HPDE6-E6E7 (cell line): ENCODE results near the gene ITPKB.

ENCODE experiments used
- DNase-seq: peaks from one replicate; pipeline ENCODE4 v3.0.0; 2011; ENCODE audit warnings: missing footprints; ENCODE audit errors: extremely low spot score

ITPKB gene

DNA sequence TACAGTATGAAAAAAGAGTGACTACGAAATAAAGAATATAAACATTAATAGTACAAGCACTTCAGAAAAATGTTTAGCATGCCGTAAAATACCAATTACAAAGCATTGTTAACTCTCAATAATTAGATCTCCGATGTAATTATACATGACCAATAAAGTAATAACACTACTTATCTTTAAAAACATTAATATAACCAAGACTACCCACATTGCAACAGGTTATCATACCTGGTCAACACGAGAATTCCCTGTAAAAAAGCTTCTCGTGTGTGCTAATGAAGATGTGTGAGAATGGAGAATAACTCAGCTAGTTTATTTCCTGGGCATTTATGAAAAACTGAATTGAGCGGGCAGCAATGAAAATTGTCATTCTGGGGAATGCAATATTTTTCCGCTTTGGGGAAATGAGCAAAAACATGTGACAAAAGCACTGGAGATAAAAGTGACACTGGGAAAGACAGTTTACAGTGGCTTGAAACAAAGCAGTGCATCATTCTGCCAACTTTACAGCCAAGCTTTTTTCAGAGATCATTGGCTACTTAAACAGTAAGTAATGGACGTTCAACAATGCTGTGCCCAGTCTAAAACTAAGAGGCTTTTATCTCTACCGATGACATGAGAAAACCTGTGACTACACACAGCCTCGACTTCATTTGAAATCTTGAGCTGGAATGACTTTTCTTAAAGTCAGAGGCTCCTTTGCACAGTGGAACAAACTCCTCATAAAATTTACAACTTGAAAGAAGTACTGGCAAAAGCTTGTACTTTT, 34.7 kb downstream of the ITPKB start:
- no peak for DNase-seq

DNA sequence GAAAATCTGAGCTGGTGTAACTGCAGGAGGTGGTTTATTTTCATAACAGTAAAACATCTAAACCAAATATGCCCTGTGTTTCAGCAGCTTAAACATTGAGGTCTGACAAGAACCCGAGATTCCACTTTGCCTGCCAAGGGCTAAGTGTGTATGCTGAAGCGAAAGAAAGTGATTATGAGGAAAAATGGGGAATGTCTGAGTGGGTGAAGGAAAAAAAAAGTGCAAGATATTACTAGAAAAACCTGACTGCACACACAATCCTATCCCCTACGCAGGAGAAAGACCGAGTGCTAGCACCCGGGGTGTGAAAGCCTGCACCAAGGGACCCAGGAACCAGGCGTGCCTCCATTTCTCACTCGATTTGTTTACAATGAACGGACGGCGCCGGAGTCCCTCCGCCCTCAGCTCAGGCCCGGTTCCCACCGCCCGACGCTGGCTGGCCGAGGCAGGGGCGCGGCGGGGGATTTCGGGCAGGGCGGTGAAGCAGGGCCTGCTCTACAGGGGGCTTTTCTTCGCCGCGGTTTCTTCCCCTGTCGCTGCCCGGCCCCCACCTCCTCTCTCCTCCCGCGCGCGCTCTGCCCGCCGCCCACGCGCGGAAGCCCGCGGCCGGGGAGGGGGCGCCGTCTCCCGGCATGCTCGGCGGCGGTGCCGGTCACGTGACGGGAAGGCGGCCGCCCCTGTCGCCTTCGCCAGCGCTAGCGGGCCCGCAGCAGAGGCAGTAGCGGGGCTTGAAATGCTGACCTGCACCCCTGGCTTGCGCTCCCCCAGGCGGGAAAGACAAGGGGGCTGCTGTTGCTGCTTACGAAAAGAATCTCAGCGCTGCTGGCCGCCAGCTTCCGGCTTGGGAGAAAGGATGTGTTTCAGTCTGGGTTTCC, 35.9 kb downstream of the ITPKB start:
- DNase-seq = peak; percentile 49

DNA sequence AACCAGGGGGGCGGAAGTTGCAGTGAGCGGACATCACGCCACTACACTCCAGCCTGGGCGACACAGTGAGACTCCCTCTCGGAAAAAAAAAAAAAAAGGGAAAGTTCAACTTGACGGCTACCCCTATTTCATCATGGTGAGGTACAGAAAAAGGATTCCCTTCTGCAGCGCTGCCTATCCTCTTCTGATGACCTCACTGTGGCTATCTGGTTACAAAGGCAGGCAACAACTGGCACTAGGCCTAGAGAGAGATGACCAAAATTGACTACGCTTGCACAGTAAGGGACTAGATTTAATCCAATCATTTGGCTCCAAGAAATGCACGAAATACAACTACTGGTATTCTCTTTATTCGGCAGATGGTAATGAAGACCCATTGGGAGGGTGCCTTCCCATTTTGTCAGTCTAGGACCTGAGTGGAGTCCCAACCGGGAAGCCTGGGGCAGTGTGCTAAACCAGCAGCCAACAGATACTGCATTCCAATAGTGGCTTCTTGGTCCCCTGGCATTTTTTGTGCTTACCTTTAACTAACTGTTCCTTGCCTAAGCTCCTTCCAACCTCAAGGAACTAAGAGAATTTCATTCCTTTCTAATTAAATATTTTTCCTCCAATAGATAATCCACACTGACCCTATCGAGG, 36.6 kb downstream of the ITPKB start:
- no peak for DNase-seq

DNA sequence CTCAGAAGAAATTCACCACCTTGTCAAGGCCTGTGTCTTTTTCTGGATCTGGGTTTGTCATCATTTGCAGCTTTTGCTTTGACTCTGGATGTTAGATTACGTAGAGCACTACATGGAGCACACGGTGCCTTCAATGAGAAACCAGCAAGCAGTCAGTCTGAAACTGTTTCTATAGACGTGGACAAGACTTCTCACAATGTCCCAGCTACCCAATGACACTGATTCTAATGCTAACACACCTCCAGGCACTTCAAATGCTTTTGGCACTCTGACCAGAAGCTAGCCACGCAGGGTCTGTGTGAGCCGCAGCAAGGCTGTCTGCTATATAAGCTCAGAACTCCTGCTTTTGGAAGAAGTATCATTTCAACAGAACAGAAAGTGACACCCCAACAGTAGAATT, 38.2 kb downstream of the ITPKB start:
- DNase-seq = no peak

DNA sequence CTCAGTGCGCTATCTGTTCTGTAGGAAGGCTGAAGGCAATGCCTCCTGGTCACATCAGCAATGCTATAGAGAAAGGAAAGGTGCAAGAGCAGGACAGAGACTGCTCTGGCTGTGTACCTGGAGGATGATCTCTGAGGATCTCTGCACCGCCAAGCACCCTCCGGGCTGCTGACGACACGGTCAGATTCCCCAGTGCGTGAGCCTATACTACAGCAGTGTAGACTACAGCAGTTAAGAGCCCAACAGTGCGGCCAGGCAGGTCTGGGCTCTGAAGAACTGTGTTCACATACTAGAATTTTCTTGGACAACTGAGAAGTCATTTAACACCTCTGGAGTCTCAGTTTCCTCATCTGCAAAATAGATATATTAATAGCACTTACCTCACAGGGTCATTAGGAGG, 39.9 kb downstream of the ITPKB start:
- no peak for DNase-seq

DNA sequence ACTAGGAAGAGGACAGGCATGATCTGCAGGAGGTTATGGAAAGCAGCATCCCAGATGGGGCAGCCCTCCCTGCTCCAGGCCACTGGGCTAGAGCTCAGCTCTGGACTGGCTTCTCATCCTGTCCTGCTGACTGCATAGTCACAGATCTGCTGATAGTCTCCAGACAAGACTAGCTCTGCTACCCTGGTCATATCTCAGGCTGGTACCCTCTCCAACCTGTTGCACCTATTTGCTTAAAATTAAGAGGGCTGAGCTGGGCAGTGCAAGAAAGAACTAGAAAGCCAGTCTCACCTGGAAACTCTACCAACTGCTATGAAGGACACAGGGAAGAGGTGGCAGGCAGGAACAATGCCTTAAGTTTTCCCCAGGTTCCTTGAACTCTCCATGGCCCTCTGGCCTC, 40.4 kb downstream of the ITPKB start:
- no peak for DNase-seq

DNA sequence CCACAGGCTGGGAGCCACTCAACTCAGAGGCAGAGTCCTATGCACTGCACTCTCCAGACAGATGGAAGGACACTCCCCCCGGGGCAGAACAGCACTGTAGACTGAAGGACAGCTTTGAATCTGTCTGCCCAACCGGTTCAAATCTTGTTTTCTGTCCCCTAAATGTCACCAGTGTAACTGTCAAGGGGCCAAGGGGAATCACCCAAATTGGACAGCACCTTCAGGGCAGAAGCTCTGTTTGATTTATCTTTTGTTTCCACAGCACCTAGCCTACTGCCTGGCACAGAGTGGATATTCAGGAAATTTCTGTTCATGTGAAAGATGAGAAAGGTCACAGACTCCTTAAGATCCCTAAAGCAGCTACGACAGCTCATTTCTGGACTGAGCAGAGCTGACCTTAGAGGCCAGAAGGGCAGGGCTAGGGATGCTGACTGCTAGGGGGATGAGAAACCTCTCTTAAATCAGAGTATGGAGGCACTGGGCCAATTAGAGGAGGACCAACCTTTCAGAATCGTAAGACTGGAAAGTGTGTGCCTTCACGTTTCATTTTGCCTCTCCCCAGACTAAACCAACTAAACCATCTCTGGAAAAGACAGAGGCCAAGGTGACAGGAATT, 41.0 kb downstream of the ITPKB start:
- DNase-seq = no peak

DNA sequence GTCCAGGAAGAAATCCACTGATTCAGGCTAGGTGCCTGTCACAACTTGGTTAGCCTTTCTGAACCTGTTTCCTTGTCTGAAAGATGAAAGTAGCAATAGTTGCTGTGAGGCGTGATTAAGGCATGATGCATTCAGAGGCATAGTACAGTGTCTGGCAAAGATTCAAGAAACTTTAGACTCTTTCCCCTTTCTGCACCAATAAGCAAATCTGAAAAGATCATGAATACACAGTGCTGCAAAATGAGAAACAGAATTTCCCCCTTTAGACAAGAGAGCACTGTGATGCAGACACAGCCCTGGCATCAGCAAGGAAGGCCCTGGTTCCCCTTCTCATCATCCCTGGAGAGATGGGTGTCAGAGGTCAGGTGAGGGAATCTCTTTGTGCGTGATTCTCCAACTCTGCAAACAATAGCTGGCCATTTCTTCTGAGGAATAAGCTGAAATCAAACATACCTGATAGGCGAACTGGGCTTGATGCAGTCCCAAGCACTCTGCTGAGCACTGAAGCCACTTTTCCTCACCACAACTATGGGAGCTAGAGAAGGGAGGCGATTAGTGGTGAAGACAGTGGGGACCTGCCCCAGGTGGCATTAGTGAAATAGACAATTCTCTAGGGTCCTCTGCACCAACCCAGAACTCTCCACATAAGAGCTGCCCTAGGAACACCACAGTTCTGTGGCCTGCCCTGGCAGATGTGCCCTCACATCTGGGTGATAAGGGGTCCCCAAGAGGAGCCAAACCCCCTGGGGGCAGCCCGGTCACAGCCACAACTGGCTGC, 41.7 kb downstream of the ITPKB start:
- peak; percentile 93 for DNase-seq

DNA sequence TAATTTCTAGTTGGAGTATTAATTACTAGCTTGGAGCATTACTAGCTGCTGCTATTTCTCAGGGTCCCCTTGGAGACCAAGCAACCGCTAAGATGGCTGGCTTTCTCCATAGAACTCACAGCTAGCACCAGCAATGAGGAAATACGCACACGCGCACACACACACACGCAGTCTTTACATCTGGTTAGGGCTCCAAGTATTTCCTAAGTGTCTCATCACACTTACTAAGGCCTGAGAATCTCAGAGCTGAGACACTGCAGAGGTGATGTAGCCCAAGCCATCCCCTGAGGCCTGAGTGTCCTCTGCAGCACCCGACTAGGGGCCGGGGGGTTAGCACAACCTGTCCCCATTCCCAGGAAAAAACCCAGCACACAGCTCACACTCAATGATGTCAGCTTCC, 42.5 kb downstream of the ITPKB start:
- DNase-seq = no peak

DNA sequence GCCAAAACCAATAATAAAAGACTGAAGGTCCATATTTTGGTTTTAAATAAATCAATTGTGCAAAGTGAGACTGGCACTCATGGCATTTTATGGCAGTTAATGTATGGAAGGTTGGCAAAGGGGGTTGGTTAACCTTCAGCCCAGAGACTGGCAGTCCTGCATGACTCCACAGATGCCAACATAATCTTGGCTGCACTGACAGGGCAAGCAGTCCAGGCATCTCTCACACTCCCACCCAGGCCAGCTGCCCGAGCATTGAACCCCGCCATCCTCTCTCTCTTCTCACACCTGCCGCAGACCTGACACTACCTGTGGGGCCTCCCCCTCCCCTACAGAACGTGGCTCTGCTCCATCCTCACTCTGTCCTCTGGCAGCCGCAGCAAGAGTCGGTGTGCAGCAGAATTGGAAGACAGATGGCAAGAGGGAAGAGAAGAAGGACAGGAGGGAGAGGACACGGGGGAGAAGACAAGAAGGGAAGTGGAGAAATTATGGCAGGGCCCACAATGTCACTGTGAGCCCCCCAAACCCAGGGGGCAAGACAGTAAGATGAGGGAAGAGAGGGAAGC, 43.7 kb downstream of the ITPKB start:
- no peak for DNase-seq

DNA sequence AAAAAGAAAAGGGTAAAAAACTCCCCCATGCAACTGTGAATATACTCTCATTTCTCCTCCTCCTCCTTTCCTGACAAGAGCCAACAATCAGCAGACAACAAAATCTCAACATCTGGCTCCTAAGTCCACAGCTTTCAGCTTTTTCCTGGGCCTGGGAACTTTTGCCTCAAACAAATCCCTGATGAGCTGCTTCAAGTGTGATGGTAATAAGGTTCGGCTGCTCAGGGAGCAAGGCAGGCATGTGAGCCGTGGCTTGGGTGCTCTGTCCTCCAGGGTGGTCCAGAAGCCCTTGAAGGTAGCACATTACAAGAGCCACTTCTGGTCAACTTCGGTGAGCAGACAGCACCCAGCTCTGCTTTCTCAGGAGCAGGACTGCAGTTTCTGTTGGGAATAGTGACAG, 46.3 kb downstream of the ITPKB start:
- DNase-seq = no peak

DNA sequence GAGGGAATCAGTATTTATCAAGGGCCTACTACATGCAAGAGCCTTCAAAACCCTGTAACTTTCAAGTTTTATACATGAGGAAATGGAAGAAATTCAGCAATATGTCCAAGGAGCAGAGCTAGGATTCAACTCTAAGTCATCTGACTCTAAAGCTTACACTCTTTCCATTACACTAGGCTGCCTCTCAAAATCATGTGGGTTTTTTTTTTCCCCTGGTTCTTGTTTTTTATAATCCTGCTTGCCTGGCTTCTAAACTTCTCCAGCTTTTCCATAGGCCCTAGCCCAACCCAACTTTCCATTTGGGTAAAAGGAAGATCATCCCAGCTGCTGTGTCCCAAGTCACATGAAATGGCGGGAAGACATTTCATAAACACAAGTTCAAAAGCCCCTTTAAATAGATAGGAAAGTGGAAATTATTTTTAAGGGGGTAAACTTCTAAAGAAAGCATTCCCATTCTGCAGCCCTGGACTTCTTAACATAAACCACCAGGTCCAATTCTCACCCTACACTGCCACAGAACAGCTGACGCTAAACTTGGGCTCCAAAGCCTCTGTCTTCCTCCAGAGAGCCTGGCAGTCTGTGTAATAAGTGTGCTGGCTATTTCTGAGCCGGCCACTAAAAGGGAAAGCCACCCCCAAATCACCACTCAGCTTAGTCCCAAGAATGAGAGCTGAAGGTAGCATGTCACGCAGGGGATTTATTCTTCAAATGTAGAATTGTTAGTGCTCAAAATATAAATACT, 46.9 kb downstream of the ITPKB start:
- no peak for DNase-seq

DNA sequence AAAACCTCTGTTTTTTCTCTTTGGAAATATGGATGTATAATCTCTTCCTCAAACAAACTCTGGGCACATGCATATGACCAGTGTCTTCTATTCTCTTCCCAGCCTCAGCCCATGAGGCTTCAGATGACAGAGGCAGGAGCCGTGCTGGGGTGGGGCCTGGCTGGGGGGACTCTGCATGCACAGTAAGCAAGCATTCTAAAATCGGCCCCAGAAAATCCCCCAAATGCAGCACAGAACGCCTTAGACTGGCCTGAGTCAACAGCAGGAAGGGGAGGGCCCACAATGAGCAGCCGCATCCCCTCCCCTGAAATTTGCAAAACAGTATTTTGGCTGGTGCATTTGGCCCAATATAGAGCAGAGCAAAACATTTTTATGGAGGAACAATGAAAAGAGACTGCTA, 47.8 kb downstream of the ITPKB start:
- DNase-seq = no peak

DNA sequence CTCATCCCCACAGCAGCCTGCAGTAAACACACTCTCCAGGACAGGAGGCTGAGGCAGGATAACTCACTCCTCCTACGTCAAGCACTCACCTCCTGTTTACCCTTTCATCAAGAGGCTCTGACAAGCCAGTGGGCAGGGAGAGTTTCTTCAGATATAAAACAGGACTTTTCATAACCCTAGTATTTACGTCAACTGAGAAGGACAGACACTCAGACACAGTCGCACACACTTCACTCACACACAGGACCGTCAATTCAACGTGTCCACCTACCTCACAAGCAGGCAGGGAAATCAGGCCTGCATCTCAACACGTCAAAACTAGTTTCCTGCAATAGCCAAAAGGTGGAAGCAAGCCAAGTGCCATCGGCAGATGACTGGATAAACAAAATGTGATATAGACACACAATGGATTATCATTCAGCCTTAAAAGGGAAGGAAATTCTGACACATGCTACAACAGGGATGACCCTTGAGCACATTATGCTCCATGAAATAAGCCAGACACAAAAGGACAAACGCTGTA, 48.6 kb downstream of the ITPKB start:
- DNase-seq = no peak

DNA sequence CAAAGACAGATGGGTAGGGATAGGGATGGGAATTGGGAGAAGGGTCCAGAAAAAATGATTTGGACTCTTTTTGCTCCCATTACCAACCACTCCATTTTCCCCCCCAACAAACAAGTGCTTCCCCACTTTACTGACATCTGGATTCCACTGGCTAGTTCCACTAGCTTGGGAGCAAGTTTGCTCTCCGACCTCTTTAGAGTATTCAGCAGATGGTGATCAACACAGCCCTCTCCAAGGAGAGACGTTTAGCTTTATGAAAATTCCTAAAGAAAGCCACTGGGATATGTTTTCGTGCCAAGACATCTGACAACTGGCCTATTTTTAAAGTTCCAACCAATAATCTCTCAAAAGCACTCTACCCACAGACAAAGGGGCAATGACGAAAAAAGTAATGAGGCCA, 50.3 kb downstream of the ITPKB start:
- DNase-seq = no peak

DNA sequence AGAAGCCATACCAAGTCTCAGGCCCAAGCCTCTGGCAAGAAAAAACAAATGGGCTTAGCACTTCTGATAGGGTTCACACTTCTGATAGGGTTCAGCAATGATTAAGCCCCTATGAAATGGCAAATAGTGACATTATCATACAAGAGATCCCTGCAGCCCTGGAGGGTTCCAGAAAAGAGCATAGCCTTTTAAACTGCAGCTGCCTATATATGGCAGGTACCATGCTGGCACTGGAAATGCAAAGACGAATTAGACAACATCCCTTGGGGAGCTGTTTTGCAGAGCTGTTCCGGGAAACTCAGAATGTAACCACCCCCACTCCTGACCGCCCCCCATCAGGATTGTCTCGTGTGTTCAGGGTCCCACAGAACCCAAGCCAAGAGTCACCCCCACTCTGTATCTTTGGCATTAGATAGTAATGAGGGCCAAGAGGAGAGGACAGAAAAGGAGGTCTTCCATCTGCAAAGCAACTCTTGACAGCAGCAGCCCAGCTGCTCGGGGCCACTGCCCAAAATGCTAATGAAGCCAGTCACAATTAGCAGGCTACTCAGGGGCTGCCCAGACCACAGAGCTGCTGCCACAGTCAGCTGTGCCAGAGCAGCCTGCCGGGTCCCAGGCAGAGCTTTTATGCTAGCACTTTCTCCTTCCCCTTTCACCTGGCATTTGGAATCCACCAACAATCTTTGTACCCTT, 50.9 kb downstream of the ITPKB start:
- DNase-seq = no peak

DNA sequence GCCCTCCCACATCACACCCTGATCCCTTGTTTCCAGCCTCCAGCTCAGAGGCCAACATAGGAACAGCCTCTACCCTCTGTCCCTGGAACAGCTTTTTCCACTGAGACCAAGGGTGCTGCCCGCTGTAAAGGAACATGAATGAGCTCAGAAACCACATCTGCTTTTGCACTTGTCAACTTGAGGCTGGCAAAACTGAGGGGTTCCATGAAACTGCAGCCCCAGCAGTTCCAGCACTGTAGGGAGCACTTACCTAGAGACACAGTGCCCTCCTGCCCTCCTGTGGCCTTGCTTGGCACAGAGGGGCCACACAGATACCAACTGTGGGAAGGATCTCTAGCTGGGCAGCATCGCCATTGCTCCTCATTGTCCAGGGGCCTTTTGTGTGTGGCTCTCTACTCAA, 51.7 kb downstream of the ITPKB start:
- no peak for DNase-seq

DNA sequence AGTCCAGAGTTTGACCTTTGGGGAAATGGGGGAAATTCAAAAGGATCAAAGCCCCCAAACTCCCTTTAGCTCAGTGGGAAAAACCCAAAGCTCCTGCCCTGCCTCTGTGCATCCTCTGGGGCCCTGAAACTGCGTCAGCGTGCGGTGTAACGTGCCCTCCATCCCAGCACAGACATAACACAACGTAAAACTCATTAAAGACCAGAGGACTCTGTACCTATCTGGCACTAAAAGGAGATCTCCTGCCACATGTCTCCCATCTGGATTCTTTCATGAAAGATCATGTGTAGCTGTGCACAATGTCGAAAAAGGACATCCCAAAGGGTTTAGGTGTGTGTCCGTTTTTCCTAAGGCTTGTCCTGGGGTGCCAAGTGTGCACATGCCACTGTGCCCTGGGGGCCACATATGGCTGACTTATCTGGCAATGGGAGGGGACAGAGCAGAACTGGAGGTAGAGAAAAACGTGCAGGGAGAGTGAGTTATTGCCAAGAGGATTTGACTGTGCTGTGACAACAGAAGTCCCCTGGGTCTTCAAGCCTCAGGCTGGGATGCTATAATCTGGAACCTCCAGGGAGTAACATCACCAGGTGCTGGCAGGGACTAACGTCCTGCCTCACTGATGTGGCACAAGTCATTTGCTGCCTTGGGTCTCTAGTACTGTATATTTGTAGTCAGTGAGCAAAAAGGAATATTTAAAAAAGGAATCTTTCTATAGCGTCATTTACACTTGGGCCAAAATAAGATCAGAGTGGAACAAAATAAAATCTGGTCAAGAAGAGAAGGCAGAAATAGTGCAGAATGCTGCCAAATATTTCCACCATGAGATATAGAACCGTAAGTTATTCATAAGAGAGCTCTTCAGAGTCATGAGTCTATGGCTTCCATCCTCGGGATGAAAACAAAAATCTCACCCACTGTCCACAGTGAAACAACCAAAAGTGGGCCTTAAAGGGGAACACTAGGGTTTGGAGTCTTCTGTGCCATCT, 52.3 kb downstream of the ITPKB start:
- no peak for DNase-seq
